H7 (cell line): ENCODE measurements around the gene SLC13A3. TPM values are rescaled to one million over a fixed set of nuclear protein-coding genes. Genes with fewer than 3 reads are reported as not detected.

Source experiments
- DNase-seq: peaks from one replicate; pipeline ENCODE4 v3.0.0; 2012
- H3K27me3 ChIP-seq: 2 replicates; pipeline ENCODE4 v1.6.0; 2011; ENCODE audit warnings: mild to moderate bottlenecking, low read length; ENCODE audit not compliant: control insufficient read depth, insufficient read depth
- H3K36me3 ChIP-seq: replicated peaks from 2 replicates; pipeline ENCODE4 v1.5.1; 2011; ENCODE audit warnings: low read length; ENCODE audit not compliant: control insufficient read depth, insufficient read depth
- H3K4me3 ChIP-seq: 2 replicates; pipeline ENCODE4 v1.5.1; 2011; ENCODE audit warnings: low read depth, mild to moderate bottlenecking, control low read depth, low read length, moderate library complexity; ENCODE audit not compliant: insufficient read depth
- total RNA-seq: library from RNA; depleted of rRNA; stranded (reverse); fragments of >200 nt; shearing (Covaris generic); gene quantifications from 2 replicates; pipeline ENCODE4 v1.2.3, GENCODE V29; 2014

SLC13A3 gene
- total RNA-seq, 1 experiment from 2014 or later, result 6.9 TPM

GRCh38 chr20:46649650-46649949, 1.7 kb downstream of the SLC13A3 start:
- Histone ChIP-seq H3K27me3 (peaks cover 7% of the 10 kb centered on the region; the same call in 1 of the 2 replicates), H3K4me3 (no peak overlapping the region), H3K36me3 (no peaks in the 10 kb centered on the region)
- DNase-seq, result no peak

GRCh38 chr20:46648903-46649649, 2.2 kb downstream of the SLC13A3 start:
- H3K27me3 ChIP-seq, result peaks cover 7% of the 10 kb centered on the region; the same call in 1 of the 2 replicates
- DNase-seq, result no peak
- no peak overlapping the region for H3K4me3 ChIP-seq
- no peaks in the 10 kb centered on the region for H3K36me3 ChIP-seq

GRCh38 chr20:46647469-46647868, 3.8 kb downstream of the SLC13A3 start:
- H3K4me3 ChIP-seq, result no peak overlapping the region
- H3K36me3 ChIP-seq, result no peaks in the 10 kb centered on the region
- no peak for DNase-seq
- peaks cover 7% of the 10 kb centered on the region; the same call in 1 of the 2 replicates for H3K27me3 ChIP-seq

GRCh38 chr20:46646659-46647380, 4.4 kb downstream of the SLC13A3 start:
- no peak for DNase-seq
- Histone ChIP-seq H3K4me3 (no peak overlapping the region), H3K36me3 (no peaks in the 10 kb centered on the region), H3K27me3 (peaks cover 7% of the 10 kb centered on the region; the same call in 1 of the 2 replicates)

- H3K27me3 ChIP-seq, result peaks cover 3% of the 10 kb centered on the region; the same call in 1 of the 2 replicates
- DNase-seq, result no peak
- no peaks in the 10 kb centered on the region for H3K36me3 ChIP-seq
- no peak overlapping the region for H3K4me3 ChIP-seq
These were observed 5.1 kb downstream of the SLC13A3 start for GRCh38 chr20:46646122-46646521.

- Histone ChIP-seq H3K27me3 (no peaks in the 10 kb centered on the region), H3K4me3 (no peak overlapping the region), H3K36me3 (no peaks in the 10 kb centered on the region)
- DNase-seq, result no peak
These were observed 6.5 kb downstream of the SLC13A3 start for GRCh38 chr20:46644733-46645132.

GRCh38 chr20:46644160-46644559, 7.1 kb downstream of the SLC13A3 start:
- Histone ChIP-seq H3K4me3 (no peak overlapping the region), H3K36me3 (no peaks in the 10 kb centered on the region), H3K27me3 (no peaks in the 10 kb centered on the region)
- DNase-seq, result no peak

- no peak for DNase-seq
- Histone ChIP-seq H3K4me3 (no peak overlapping the region), H3K36me3 (no peaks in the 10 kb centered on the region), H3K27me3 (no peaks in the 10 kb centered on the region)
These were observed 8.3 kb downstream of the SLC13A3 start for GRCh38 chr20:46642969-46643343.

- no peaks in the 10 kb centered on the region for H3K36me3 ChIP-seq
- no peak for DNase-seq
- no peak overlapping the region for H3K4me3 ChIP-seq
- no peaks in the 10 kb centered on the region for H3K27me3 ChIP-seq
These were observed 8.8 kb downstream of the SLC13A3 start for GRCh38 chr20:46642265-46642968.

- no peaks in the 10 kb centered on the region for H3K27me3 ChIP-seq
- no peak overlapping the region for H3K4me3 ChIP-seq
- no peak for DNase-seq
- H3K36me3 ChIP-seq, result no peaks in the 10 kb centered on the region
These were observed 9.8 kb downstream of the SLC13A3 start for GRCh38 chr20:46641424-46641823.

- DNase-seq, result no peak
- Histone ChIP-seq H3K36me3 (no peaks in the 10 kb centered on the region), H3K27me3 (no peaks in the 10 kb centered on the region), H3K4me3 (no peak overlapping the region)
These were observed 10.5 kb downstream of the SLC13A3 start for GRCh38 chr20:46640536-46641311.

- Histone ChIP-seq H3K4me3 (no peak overlapping the region), H3K27me3 (no peaks in the 10 kb centered on the region), H3K36me3 (no peaks in the 10 kb centered on the region)
- peak; percentile 55 for DNase-seq
These were observed 11.2 kb downstream of the SLC13A3 start for GRCh38 chr20:46640044-46640443.

- DNase-seq, result no peak
- no peak overlapping the region for H3K4me3 ChIP-seq
- no peaks in the 10 kb centered on the region for H3K27me3 ChIP-seq
- H3K36me3 ChIP-seq, result no peaks in the 10 kb centered on the region
These were observed 11.7 kb downstream of the SLC13A3 start for GRCh38 chr20:46639587-46639986.

- no peaks in the 10 kb centered on the region for H3K36me3 ChIP-seq
- H3K4me3 ChIP-seq, result no peak overlapping the region
- DNase-seq, result no peak
- no peaks in the 10 kb centered on the region for H3K27me3 ChIP-seq
These were observed 12.4 kb downstream of the SLC13A3 start for GRCh38 chr20:46638898-46639274.
